Caco-2 (cell line): ENCODE measurements around the gene ADAMTS8. TPM values are rescaled to one million over a fixed set of nuclear protein-coding genes. Genes with fewer than 3 reads are reported as not detected.

Experiments used
- BruUV-seq: library from RNA; stranded (reverse); fragments of 400-500 nt; replicated peaks from 2 replicates; lab custom pipeline; 2021; lab: Mats Ljungman, UMichigan
- CTCF ChIA-PET: fragments of 300-600 bp; sonication (Branson Sonifier 250); formaldehyde crosslinking; loops from one replicate; lab custom pipeline; 2022; ENCODE audit warnings: antibody characterized with exemption; lab: Charles Lee
- POLR2A ChIA-PET: fragments of 300-600 bp; sonication (Branson Sonifier 250); formaldehyde crosslinking; loops from one replicate; lab custom pipeline; 2022; ENCODE audit warnings: antibody characterized with exemption; lab: Charles Lee
- DNase-seq, 2 experiments: peaks; one replicate each; pipeline versions ENCODE4 v3.0.0 to v3.0.0-alpha.2; 2020 to 2022
- H3K27me3 ChIP-seq: replicated peaks from 2 replicates; pipeline ENCODE4 v1.6.0; 2011; ENCODE audit warnings: low read length; ENCODE audit not compliant: control insufficient read depth, insufficient read depth
- H3K36me3 ChIP-seq: 2 replicates; pipeline ENCODE4 v1.5.1; 2011; ENCODE audit warnings: low read length; ENCODE audit not compliant: control insufficient read depth, insufficient read depth
- H3K4me1 ChIP-seq: fragments of 250-450 bp; sonication (Bioruptor Pico); 2 replicates; pipeline ENCODE4 v1.5.1; 2020; ENCODE audit warnings: mild to moderate bottlenecking
- H3K4me3 ChIP-seq: 2 replicates; pipeline ENCODE4 v1.5.1; 2011; ENCODE audit warnings: low read depth, mild to moderate bottlenecking, control low read depth, low read length
- H3K9me3 ChIP-seq: fragments of 250-450 bp; sonication (Bioruptor Pico); 2 replicates; pipeline ENCODE4 v1.5.1; 2020; ENCODE audit warnings: mild to moderate bottlenecking, moderate library complexity
- H3K27ac Mint-ChIP-seq: one replicate; pipeline ENCODE4 v1.8.0; 2022; ENCODE audit warnings: mixed read lengths; ENCODE audit not compliant: unreplicated experiment
- H3K27me3 Mint-ChIP-seq: one replicate; pipeline ENCODE4 v1.8.0; 2022; ENCODE audit warnings: mixed read lengths; ENCODE audit not compliant: insufficient read depth, unreplicated experiment
- H3K36me3 Mint-ChIP-seq: one replicate; pipeline ENCODE4 v1.8.0; 2022; ENCODE audit warnings: mild to moderate bottlenecking, mixed read lengths; ENCODE audit not compliant: insufficient read depth, unreplicated experiment
- H3K4me1 Mint-ChIP-seq: one replicate; pipeline ENCODE4 v1.8.0; 2022; ENCODE audit warnings: low read depth, mixed read lengths; ENCODE audit not compliant: unreplicated experiment
- H3K4me3 Mint-ChIP-seq: one replicate; pipeline ENCODE4 v1.8.0; 2022; ENCODE audit warnings: mild to moderate bottlenecking, moderate library complexity, mixed read lengths; ENCODE audit not compliant: unreplicated experiment
- H3K9me3 Mint-ChIP-seq: one replicate; pipeline ENCODE4 v1.8.0; 2022; ENCODE audit warnings: mixed read lengths; ENCODE audit not compliant: unreplicated experiment
- CTCF ChIP-seq, 2 experiments: fragments of 200-600 bp in 1 of 2; IDR thresholded peaks; 1 replicate in 1 of 2; 2 replicates in 1 of 2; pipeline versions ENCODE4 v1.5.1 to v1.8.0; 2011 to 2022; ENCODE audit warnings: antibody characterized with exemption in 1 of 2, control low read depth in 1 of 2, inconsistent platforms in 1 of 2, low read depth in 1 of 2, low read length in 1 of 2, mild to moderate bottlenecking in 1 of 2, moderate library complexity in 1 of 2; ENCODE audit not compliant: insufficient read depth in 1 of 2, severe bottlenecking in 1 of 2, unreplicated experiment in 1 of 2
- intact Hi-C: fragments of 100-400 bp; cut with micrococcal nuclease; formaldehyde crosslinking; loops from one replicate; pipeline ENCODE4 v1.10.0; 2022; ENCODE audit not compliant: unreplicated experiment
- total RNA-seq: library from RNA; stranded (reverse); gene quantifications from 2 replicates; pipeline ENCODE4 v1.2.3, GENCODE V29; 2022

The ADAMTS8 gene
- total RNA-seq, 1 experiment from 2014 or later = not detected

GRCh38 chr11:130455483-130456127 lies 27.2 kb upstream of the ADAMTS8 start:
- Mint-ChIP-seq H3K27ac (no peak overlapping the region), H3K27me3 (peaks cover 21% of the 10 kb centered on the region), H3K4me1 (peaks cover 5% of the 10 kb centered on the region), H3K4me3 (no peak overlapping the region), H3K9me3 (no peaks in the 10 kb centered on the region), H3K36me3 (no peaks in the 10 kb centered on the region)
- ChIA-PET POLR2A (no interaction called here), CTCF (interaction anchor here (1.7 kb wide), 1 partner anchor 407 kb away, joined by 4 read pairs; no protein-coding TSS in a partner anchor)
- H3K36me3 ChIP-seq = no peaks in the 10 kb centered on the region
- TF ChIP-seq CTCF (IDR thresholded peaks at IDR 0.05; ENCODE audit: insufficient read depth in 1 of 2, low read depth in 1 of 2, low read length in 1 of 2, severe bottlenecking in 1 of 2, unreplicated experiment in 1 of 2) = no peak
- intact Hi-C loops = no loop called here
- peaks cover 3% of the 10 kb centered on the region for H3K27me3 ChIP-seq
- H3K9me3 ChIP-seq = no peaks in the 10 kb centered on the region
- no peak for DNase-seq
- H3K4me1 ChIP-seq = no peaks in the 10 kb centered on the region
- no peak overlapping the region for H3K4me3 ChIP-seq
- no TSS peak for BruUV-seq

GRCh38 chr11:130454491-130455252 lies 26.3 kb upstream of the ADAMTS8 start:
- POLR2A ChIA-PET = no interaction called here
- Mint-ChIP-seq H3K4me3 (no peak overlapping the region), H3K27ac (no peak overlapping the region), H3K9me3 (no peaks in the 10 kb centered on the region), H3K36me3 (no peaks in the 10 kb centered on the region), H3K4me1 (peaks cover 5% of the 10 kb centered on the region), H3K27me3 (peaks cover 21% of the 10 kb centered on the region)
- no peak overlapping the region for H3K4me3 ChIP-seq
- H3K4me1 ChIP-seq = no peaks in the 10 kb centered on the region
- no peak for TF ChIP-seq CTCF (IDR thresholded peaks at IDR 0.05; ENCODE audit: insufficient read depth in 1 of 2, low read depth in 1 of 2, low read length in 1 of 2, severe bottlenecking in 1 of 2, unreplicated experiment in 1 of 2)
- CTCF ChIA-PET = no interaction called here
- no peaks in the 10 kb centered on the region for H3K36me3 ChIP-seq
- no TSS peak for BruUV-seq
- H3K27me3 ChIP-seq = peaks cover 3% of the 10 kb centered on the region
- H3K9me3 ChIP-seq = no peaks in the 10 kb centered on the region
- no peak for DNase-seq
- intact Hi-C loops = no loop called here

GRCh38 chr11:130452940-130453339 lies 24.5 kb upstream of the ADAMTS8 start:
- Histone ChIP-seq H3K27me3 (peaks cover 3% of the 10 kb centered on the region), H3K9me3 (no peaks in the 10 kb centered on the region), H3K4me3 (no peak overlapping the region), H3K36me3 (no peaks in the 10 kb centered on the region), H3K4me1 (no peaks in the 10 kb centered on the region)
- no peak for TF ChIP-seq CTCF (IDR thresholded peaks at IDR 0.05; ENCODE audit: insufficient read depth in 1 of 2, low read depth in 1 of 2, low read length in 1 of 2, severe bottlenecking in 1 of 2, unreplicated experiment in 1 of 2)
- DNase-seq = no peak
- H3K9me3 Mint-ChIP-seq = no peaks in the 10 kb centered on the region
- intact Hi-C loops = no loop called here
- H3K4me3 Mint-ChIP-seq = no peak overlapping the region
- ChIA-PET CTCF (no interaction called here), POLR2A (no interaction called here)
- H3K4me1 Mint-ChIP-seq = peaks cover 5% of the 10 kb centered on the region
- H3K27ac Mint-ChIP-seq = no peak overlapping the region
- no TSS peak for BruUV-seq
- H3K27me3 Mint-ChIP-seq = peaks cover 21% of the 10 kb centered on the region
- no peaks in the 10 kb centered on the region for H3K36me3 Mint-ChIP-seq
